ENCODE data around the gene TFRC. TPM values are rescaled to one million over a fixed set of nuclear protein-coding genes. Genes with fewer than 3 reads are reported as not detected.

The TFRC gene
- total RNA-seq, 1 experiment from 2014 or later = 261 TPM

DNA sequence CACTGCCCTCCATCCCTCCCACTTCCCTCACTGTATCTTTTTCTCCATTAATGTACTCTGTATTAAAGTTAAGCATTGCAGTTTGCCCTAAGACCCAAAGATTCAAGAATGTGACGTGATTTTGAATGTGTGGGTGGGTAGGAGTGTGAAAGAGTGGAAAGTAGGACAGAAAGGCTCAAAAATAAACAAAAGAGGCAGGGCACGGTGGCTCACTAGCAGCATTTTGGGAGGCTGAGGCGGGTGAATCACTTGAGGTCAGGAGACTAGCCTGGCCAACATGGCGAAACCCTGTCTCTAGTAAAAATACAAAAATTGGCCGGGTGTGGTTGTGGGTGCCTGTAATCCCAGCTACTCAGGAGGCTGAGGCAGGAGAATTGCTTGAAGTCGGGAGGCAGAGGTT is 18.4 kb downstream of the TFRC start:
- peaks cover 13% of the 10 kb centered on the region; the same call in 1 of the 2 replicates for H4K20me1 ChIP-seq (ENCODE audit: insufficient read depth)
- ChIA-PET POLR2A (interaction anchor here (1.2 kb wide), 1 partner anchor 12 kb away, joined by 3 read pairs; no protein-coding TSS in a partner anchor), RAD21 (ENCODE audit: low non-redundant PET in 1 of 2, low total read pairs in 2 of 2, uncharacterized antibody in 2 of 2, unreplicated experiment in 2 of 2) (no interaction called here), CTCF (no interaction called here)
- intact Hi-C loops (cut with micrococcal nuclease) = no loop called here
- no peak overlapping the region for H2AFZ ChIP-seq (ENCODE audit: low read depth, low read length, poor library complexity, severe bottlenecking)
- H3K79me2 ChIP-seq (ENCODE audit: insufficient read depth, low read length) = peaks cover 48% of the 10 kb centered on the region
- no peaks in the 10 kb centered on the region for H3K9me3 ChIP-seq (ENCODE audit: control insufficient read depth in 1 of 2, insufficient read depth in 1 of 2, low read depth in 1 of 2, low read length in 2 of 2)
- no peak overlapping the region for H3K9ac ChIP-seq (ENCODE audit: low read length)
- no peaks in the 10 kb centered on the region for H3K4me1 ChIP-seq (ENCODE audit: control insufficient read depth in 1 of 2, insufficient read depth in 2 of 2, low read length in 2 of 2)
- BruUV-seq (replicated peaks) = no TSS peak
- peaks cover 76 to 80% of the 10 kb centered on the region in 2 experiments for H3K36me3 ChIP-seq (ENCODE audit: control insufficient read depth in 1 of 2, insufficient read depth in 2 of 2, low read length in 2 of 2)
- H3K4me2 ChIP-seq (ENCODE audit: low read length) = no peak overlapping the region
- DNase-seq (ENCODE audit: low read depth, low spot score) (no peak), ATAC-seq (no peak)
- H3K9me2 ChIP-seq (ENCODE audit: insufficient read depth) = no peaks in the 10 kb centered on the region
- no peak overlapping the region for H3K27ac ChIP-seq (ENCODE audit: low read depth, low read length)
- TF ChIP-seq CBX3 (IDR thresholded peaks at IDR 0.05; ENCODE audit: low read depth) (no peak), TCF7L2 (IDR thresholded peaks at IDR 0.05; ENCODE audit: borderline replicate concordance, extremely low read depth, insufficient read depth, insufficient read length) (no peak), SP1 (IDR thresholded peaks at IDR 0.05; ENCODE audit: low read depth) (no peak), ZNF274 (IDR thresholded peaks at IDR 0.05; ENCODE audit: low read depth, low read length) (no peak), FOSL1 (IDR thresholded peaks at IDR 0.05; ENCODE audit: low read depth) (no peak), MAX (IDR thresholded peaks at IDR 0.05) (no peak), EZH2phosphoT487 (IDR thresholded peaks at IDR 0.05; ENCODE audit: borderline replicate concordance) (no peak)
- TF ChIP-seq, protein P1, sequence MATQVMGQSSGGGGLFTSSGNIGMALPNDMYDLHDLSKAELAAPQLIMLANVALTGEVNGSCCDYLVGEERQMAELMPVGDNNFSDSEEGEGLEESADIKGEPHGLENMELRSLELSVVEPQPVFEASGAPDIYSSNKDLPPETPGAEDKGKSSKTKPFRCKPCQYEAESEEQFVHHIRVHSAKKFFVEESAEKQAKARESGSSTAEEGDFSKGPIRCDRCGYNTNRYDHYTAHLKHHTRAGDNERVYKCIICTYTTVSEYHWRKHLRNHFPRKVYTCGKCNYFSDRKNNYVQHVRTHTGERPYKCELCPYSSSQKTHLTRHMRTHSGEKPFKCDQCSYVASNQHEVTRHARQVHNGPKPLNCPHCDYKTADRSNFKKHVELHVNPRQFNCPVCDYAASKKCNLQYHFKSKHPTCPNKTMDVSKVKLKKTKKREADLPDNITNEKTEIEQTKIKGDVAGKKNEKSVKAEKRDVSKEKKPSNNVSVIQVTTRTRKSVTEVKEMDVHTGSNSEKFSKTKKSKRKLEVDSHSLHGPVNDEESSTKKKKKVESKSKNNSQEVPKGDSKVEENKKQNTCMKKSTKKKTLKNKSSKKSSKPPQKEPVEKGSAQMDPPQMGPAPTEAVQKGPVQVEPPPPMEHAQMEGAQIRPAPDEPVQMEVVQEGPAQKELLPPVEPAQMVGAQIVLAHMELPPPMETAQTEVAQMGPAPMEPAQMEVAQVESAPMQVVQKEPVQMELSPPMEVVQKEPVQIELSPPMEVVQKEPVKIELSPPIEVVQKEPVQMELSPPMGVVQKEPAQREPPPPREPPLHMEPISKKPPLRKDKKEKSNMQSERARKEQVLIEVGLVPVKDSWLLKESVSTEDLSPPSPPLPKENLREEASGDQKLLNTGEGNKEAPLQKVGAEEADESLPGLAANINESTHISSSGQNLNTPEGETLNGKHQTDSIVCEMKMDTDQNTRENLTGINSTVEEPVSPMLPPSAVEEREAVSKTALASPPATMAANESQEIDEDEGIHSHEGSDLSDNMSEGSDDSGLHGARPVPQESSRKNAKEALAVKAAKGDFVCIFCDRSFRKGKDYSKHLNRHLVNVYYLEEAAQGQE (IDR thresholded peaks at IDR 0.05; ENCODE audit: low read depth) = no peak
- no peaks in the 10 kb centered on the region for H3K27me3 ChIP-seq (ENCODE audit: insufficient read depth, low read length)
- H3K4me3 ChIP-seq (replicated peaks in 1 of 2; ENCODE audit: low read depth in 1 of 2, low read length in 2 of 2) = no peak overlapping the region
